RWPE1 (cell line): ENCODE measurements around the gene MXD4.
"Not testable (repeated sequence)": the region's sequence is repeated elsewhere in the genome, so short reads cannot be mapped to it uniquely, and the experiment has no call there.

Source experiments
- CTCF ChIA-PET: fragments of 350-600 bp; sonication (Branson Sonifier 250); formaldehyde crosslinking; extraction: SDS; loops from one replicate; lab custom pipeline; 2021; lab: Yijun Ruan, JAX
- POLR2A ChIA-PET: fragments of 400-600 bp; formaldehyde crosslinking; extraction: SDS; loops from one replicate; lab custom pipeline; 2020; ENCODE audit warnings: antibody characterized with exemption; ENCODE audit not compliant: low non-redundant PET; lab: Yijun Ruan, JAX
- DNase-seq: peaks from one replicate; pipeline ENCODE4 v3.0.0; 2012; ENCODE audit warnings: low spot score
- H3K27ac ChIP-seq: fragments of 450-650 bp; 2 replicates; pipeline ENCODE4 v1.5.1; 2017
- TF ChIP-seq, protein P1 (sequence below): fragments of 450-650 bp; conservative IDR thresholded peaks from 2 replicates; pipeline ENCODE4 v1.5.1; 2017; ENCODE audit warnings: low read depth, mild to moderate bottlenecking

MXD4 gene

GRCh38 chr4:2283199-2283711 lies 21.3 kb upstream of the MXD4 start:
- DNase-seq: no peak
- no peak overlapping the region for H3K27ac ChIP-seq
- ChIA-PET POLR2A (no interaction called here), CTCF (interaction anchor here (0.6 kb wide), 1 partner anchor 482 kb away, joined by 3 read pairs; no protein-coding TSS in a partner anchor)
- TF ChIP-seq, protein P1, sequence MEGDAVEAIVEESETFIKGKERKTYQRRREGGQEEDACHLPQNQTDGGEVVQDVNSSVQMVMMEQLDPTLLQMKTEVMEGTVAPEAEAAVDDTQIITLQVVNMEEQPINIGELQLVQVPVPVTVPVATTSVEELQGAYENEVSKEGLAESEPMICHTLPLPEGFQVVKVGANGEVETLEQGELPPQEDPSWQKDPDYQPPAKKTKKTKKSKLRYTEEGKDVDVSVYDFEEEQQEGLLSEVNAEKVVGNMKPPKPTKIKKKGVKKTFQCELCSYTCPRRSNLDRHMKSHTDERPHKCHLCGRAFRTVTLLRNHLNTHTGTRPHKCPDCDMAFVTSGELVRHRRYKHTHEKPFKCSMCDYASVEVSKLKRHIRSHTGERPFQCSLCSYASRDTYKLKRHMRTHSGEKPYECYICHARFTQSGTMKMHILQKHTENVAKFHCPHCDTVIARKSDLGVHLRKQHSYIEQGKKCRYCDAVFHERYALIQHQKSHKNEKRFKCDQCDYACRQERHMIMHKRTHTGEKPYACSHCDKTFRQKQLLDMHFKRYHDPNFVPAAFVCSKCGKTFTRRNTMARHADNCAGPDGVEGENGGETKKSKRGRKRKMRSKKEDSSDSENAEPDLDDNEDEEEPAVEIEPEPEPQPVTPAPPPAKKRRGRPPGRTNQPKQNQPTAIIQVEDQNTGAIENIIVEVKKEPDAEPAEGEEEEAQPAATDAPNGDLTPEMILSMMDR: no peak

- ChIA-PET CTCF (no interaction called here), POLR2A (no interaction called here)
- no peak for DNase-seq
- TF ChIP-seq, protein P1: no peak
- no peak overlapping the region for H3K27ac ChIP-seq
These were observed 19.9 kb upstream of the MXD4 start for GRCh38 chr4:2281575-2282343.

DNA sequence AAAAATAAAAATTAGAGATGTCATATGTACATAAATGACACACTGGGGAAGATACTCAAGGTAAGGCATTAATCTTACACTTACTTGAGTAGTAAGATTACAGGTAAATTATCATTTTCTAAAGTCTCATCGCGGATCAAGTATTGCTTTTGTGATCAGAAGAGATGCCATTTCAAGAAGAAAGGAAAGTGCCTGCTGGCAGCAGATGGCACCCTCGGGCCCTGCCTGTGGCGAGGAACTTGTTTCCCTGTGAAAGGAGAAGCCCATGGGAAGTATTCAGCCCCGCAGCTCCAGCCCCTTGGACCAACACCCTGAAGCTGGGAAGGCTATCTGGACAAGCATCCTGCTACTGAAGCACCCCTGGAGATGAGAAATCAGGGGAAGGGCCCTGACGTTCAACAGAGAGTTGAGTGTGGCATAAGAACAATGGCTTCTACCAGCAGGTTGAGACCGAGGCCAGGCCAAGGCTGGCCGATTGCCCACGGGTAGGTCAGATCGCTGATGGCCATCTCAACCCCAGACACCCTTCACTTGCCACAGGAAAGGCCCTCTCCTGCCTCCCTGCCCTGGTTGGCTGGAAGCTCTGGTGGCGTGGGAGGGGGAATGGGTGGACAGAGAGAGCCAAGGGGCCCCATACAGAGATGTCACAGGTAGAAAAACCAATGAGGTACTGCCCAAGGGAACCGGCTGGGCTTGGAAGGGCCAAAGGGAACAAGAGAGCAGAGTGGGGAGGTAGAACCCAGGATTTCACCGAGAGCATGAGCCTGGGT lies 18.8 kb upstream of the MXD4 start:
- DNase-seq: no peak
- CTCF ChIA-PET: no interaction called here
- POLR2A ChIA-PET: no interaction called here
- H3K27ac ChIP-seq: no peak overlapping the region
- TF ChIP-seq, protein P1: no peak

GRCh38 chr4:2277956-2278355 lies 16.0 kb upstream of the MXD4 start:
- DNase-seq: no peak
- no peak overlapping the region for H3K27ac ChIP-seq
- POLR2A ChIA-PET: interaction anchor here (0.8 kb wide), 1 partner anchor 143 kb away, joined by 3 read pairs; no protein-coding TSS in a partner anchor
- TF ChIP-seq, protein P1: no peak
- CTCF ChIA-PET: no interaction called here

DNA sequence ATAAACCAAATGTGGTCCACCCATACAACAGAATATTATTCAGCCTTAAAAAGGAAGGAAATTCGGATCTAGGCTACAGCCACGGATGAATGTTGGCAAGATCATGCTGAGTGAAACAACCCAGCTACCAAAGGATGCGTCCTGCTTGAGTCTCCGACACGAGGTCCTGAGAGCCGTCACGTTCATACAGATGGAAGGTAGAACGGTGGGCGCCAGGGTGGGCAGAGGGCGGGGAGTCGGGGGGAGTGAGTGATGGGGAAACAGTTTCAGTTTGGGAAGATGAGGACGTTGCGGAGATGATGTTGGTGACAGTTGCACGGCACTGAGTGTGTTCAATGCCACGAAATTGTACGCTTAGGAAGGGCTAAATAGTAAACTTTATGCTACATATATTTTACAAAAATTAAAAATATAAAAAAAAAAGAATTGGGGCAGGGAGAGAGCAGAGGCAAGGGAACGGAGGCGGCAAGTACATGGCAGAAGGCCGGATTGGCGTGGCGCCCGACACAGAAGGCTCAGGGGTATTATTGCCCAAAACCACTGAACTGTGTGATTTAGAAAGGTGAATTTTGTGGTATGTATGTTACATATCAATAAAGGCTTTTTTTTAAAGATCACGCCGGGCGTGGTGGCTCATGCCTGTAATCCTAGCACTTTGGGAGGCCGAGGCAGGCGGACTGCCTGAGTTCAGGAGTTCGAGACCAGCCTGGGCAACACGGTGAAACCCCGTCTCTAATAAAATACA lies 14.8 kb upstream of the MXD4 start:
- DNase-seq: no peak
- ChIA-PET POLR2A (no interaction called here), CTCF (no interaction called here)
- TF ChIP-seq, protein P1: no peak
- no peak overlapping the region for H3K27ac ChIP-seq

- CTCF ChIA-PET: no interaction called here
- DNase-seq: no peak
- H3K27ac ChIP-seq: no peak overlapping the region
- POLR2A ChIA-PET: no interaction called here
- TF ChIP-seq, protein P1: no peak
These were observed 13.8 kb upstream of the MXD4 start for GRCh38 chr4:2275546-2276251.

DNA sequence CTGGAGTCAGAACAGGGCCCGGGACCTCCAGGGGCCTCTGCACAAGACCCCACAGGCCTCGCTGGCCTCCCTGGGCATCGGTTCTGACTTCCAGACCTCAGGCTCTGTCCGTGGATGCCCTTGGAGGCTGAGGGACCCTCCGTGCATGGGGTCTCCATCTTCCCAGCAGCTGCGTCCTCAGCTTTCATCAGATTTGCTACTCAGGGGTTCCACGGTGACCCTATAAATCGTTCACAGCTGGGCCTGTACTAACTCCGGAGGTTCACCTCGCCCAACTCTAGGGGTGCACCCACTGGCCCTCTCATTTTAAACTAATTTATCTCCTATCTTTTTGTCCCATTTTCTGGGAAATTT lies 13.1 kb upstream of the MXD4 start:
- H3K27ac ChIP-seq, POLR2A ChIA-PET, CTCF ChIA-PET, DNase-seq: not testable (repeated sequence)
